ENCODE measurements around the gene PTDSS2. TPM values are rescaled to one million over a fixed set of nuclear protein-coding genes. Genes with fewer than 3 reads are reported as not detected.

The PTDSS2 gene
- total RNA-seq, 1 experiment from 2014 or later = 37.6 TPM

DNA sequence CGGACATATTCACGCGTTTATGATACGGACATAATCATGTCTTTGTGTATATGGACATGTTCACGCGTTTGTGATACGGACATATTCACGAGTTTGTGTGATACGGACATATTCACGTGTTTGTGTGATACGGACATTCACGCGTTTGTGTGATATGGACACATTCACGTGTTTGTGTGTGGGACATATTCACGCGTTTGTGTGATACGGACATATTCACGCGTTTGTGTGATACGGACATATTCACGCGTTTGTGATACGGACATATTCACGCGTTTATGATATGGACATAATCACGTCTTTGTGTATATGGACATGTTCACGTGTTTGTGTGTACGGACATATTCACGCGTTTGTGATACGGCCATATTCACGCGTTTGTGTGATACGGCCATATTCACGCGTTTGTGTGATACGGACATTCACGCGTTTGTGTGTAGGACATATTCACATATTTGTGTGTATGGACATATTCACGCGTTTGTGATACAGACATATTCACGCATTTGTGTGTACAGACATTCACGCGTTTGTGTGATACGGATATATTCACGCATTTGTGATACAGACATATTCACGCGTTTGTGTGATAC is 24.9 kb downstream of the PTDSS2 start:
- intact Hi-C loops (cut with micrococcal nuclease; ENCODE audit: unreplicated experiment) = no loop called here
- H3K27ac ChIP-seq (ENCODE audit: low read depth, low read length, poor library complexity, severe bottlenecking) = no peak overlapping the region
- no peak for DNase-seq (ENCODE audit: low spot score)
- ChIA-PET CTCF (no interaction called here), POLR2A (ENCODE audit: low non-redundant PET) (no interaction called here)
- no peaks in the 10 kb centered on the region for H3K27me3 ChIP-seq (replicated peaks; ENCODE audit: insufficient read depth, low read depth, low read length, poor library complexity)
- TF ChIP-seq, protein P1, sequence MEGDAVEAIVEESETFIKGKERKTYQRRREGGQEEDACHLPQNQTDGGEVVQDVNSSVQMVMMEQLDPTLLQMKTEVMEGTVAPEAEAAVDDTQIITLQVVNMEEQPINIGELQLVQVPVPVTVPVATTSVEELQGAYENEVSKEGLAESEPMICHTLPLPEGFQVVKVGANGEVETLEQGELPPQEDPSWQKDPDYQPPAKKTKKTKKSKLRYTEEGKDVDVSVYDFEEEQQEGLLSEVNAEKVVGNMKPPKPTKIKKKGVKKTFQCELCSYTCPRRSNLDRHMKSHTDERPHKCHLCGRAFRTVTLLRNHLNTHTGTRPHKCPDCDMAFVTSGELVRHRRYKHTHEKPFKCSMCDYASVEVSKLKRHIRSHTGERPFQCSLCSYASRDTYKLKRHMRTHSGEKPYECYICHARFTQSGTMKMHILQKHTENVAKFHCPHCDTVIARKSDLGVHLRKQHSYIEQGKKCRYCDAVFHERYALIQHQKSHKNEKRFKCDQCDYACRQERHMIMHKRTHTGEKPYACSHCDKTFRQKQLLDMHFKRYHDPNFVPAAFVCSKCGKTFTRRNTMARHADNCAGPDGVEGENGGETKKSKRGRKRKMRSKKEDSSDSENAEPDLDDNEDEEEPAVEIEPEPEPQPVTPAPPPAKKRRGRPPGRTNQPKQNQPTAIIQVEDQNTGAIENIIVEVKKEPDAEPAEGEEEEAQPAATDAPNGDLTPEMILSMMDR (conservative IDR thresholded peaks at IDR 0.05; ENCODE audit: low read depth, low read length) = no peak
- no peak for TF ChIP-seq EZH2 (IDR thresholded peaks at IDR 0.05; ENCODE audit: borderline replicate concordance, low read depth, low read length, poor library complexity, severe bottlenecking)
- no peaks in the 10 kb centered on the region for H3K9me3 ChIP-seq (ENCODE audit: low read depth, low read length, poor library complexity, severe bottlenecking)
- BruUV-seq (replicated peaks) = no TSS peak
- no peaks in the 10 kb centered on the region for H3K36me3 ChIP-seq (ENCODE audit: insufficient read depth, low read length, poor library complexity, severe bottlenecking)
- H3K4me3 ChIP-seq (ENCODE audit: low read depth, low read length, poor library complexity, severe bottlenecking) = no peak overlapping the region
- peaks cover under 1% of the 10 kb centered on the region for H3K4me1 ChIP-seq (ENCODE audit: insufficient read depth, low read length, poor library complexity, severe bottlenecking)

DNA sequence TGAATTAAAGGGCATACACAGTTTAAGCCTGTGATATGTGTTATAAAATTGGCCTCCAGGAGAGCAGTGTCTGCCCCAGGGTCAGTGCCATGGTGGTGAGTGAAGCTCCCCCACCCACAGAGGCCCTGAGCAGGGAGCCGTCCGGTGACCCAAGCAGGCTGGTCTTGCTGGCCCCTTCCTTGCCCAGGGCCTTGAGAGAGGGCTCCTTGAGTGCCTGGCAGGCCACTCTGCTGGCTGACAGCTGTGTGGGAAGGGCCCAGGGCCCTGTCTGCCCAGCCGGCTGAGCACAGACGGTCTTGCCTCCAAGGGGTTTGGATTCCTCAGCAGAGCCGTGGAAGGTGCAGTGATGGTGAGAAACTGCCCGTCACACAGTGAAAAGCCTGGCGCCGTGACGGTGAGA is 25.9 kb downstream of the PTDSS2 start:
- intact Hi-C loops (cut with micrococcal nuclease; ENCODE audit: unreplicated experiment) = no loop called here
- Histone ChIP-seq H3K4me3 (ENCODE audit: low read depth, low read length, poor library complexity, severe bottlenecking) (no peak overlapping the region), H3K36me3 (ENCODE audit: insufficient read depth, low read length, poor library complexity, severe bottlenecking) (no peaks in the 10 kb centered on the region), H3K27me3 (replicated peaks; ENCODE audit: insufficient read depth, low read depth, low read length, poor library complexity) (no peaks in the 10 kb centered on the region), H3K4me1 (ENCODE audit: insufficient read depth, low read length, poor library complexity, severe bottlenecking) (no peaks in the 10 kb centered on the region), H3K9me3 (ENCODE audit: low read depth, low read length, poor library complexity, severe bottlenecking) (no peaks in the 10 kb centered on the region), H3K27ac (ENCODE audit: low read depth, low read length, poor library complexity, severe bottlenecking) (no peak overlapping the region)
- CTCF ChIA-PET = no interaction called here
- TF ChIP-seq, protein P1 (conservative IDR thresholded peaks at IDR 0.05; ENCODE audit: low read depth, low read length) = no peak
- no peak for TF ChIP-seq EZH2 (IDR thresholded peaks at IDR 0.05; ENCODE audit: borderline replicate concordance, low read depth, low read length, poor library complexity, severe bottlenecking)
- no TSS peak for BruUV-seq (replicated peaks)
- no peak for DNase-seq (ENCODE audit: low spot score)
- POLR2A ChIA-PET (ENCODE audit: low non-redundant PET) = no interaction called here

DNA sequence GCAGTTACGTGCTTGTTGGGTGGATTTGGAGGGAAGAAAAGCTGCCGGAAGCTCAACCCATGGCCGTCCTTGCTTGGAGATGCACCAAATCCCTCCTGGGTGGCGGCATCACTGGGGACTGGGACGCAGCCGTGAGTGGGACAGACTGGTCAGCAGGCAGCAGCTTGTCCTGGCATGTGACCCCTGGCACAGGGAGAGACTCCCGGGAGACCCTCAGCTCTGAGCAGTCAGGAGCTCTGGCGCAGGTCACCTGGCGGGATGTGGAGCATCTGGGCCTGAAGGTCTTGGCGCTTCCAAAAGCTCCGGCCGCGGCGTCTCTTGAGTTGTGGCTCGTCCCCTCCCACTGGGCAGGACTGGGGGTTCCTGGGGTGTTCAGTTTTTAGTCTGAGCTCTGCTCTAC is 26.3 kb downstream of the PTDSS2 start:
- Histone ChIP-seq H3K9me3 (ENCODE audit: low read depth, low read length, poor library complexity, severe bottlenecking) (no peaks in the 10 kb centered on the region), H3K27me3 (replicated peaks; ENCODE audit: insufficient read depth, low read depth, low read length, poor library complexity) (no peaks in the 10 kb centered on the region), H3K36me3 (ENCODE audit: insufficient read depth, low read length, poor library complexity, severe bottlenecking) (no peaks in the 10 kb centered on the region), H3K4me1 (ENCODE audit: insufficient read depth, low read length, poor library complexity, severe bottlenecking) (no peaks in the 10 kb centered on the region), H3K27ac (ENCODE audit: low read depth, low read length, poor library complexity, severe bottlenecking) (no peak overlapping the region), H3K4me3 (ENCODE audit: low read depth, low read length, poor library complexity, severe bottlenecking) (no peak overlapping the region)
- BruUV-seq (replicated peaks) = no TSS peak
- CTCF ChIA-PET = no interaction called here
- intact Hi-C loops (cut with micrococcal nuclease; ENCODE audit: unreplicated experiment) = no loop called here
- TF ChIP-seq, protein P1 (conservative IDR thresholded peaks at IDR 0.05; ENCODE audit: low read depth, low read length) = no peak
- POLR2A ChIA-PET (ENCODE audit: low non-redundant PET) = no interaction called here
- no peak for DNase-seq (ENCODE audit: low spot score)

All from A673 (cell line).